Osteocyte (in vitro differentiated cells): Measurements from ENCODE around the gene JAK1. TPM values are rescaled to one million over a fixed set of nuclear protein-coding genes. Genes with fewer than 3 reads are reported as not detected.

Experiments
- DNase-seq: peaks from one replicate; pipeline ENCODE4 v3.0.0; 2021; ENCODE audit warnings: mixed read lengths; ENCODE audit not compliant: unreplicated experiment; ENCODE audit errors: extremely low spot score
- H3K27ac Mint-ChIP-seq: one replicate; pipeline ENCODE4 v1.8.0; 2021; ENCODE audit warnings: mild to moderate bottlenecking, mixed read lengths; ENCODE audit not compliant: unreplicated experiment
- H3K27me3 Mint-ChIP-seq: one replicate; pipeline ENCODE4 v1.8.0; 2021; ENCODE audit warnings: mixed read lengths; ENCODE audit not compliant: unreplicated experiment
- H3K36me3 Mint-ChIP-seq: one replicate; pipeline ENCODE4 v1.8.0; 2021; ENCODE audit warnings: mixed read lengths; ENCODE audit not compliant: unreplicated experiment
- H3K4me1 Mint-ChIP-seq: one replicate; pipeline ENCODE4 v1.8.0; 2021; ENCODE audit warnings: mixed read lengths; ENCODE audit not compliant: unreplicated experiment
- H3K4me3 Mint-ChIP-seq: one replicate; pipeline ENCODE4 v1.8.0; 2021; ENCODE audit warnings: mild to moderate bottlenecking, moderate library complexity, mixed read lengths; ENCODE audit not compliant: unreplicated experiment
- H3K9me3 Mint-ChIP-seq: one replicate; pipeline ENCODE4 v1.8.0; 2021; ENCODE audit warnings: mixed read lengths; ENCODE audit not compliant: unreplicated experiment
- CTCF ChIP-seq: fragments of 200-600 bp; sonication (generic); IDR thresholded peaks from 2 replicates; pipeline ENCODE4 v1.5.0; 2021; ENCODE audit warnings: antibody characterized with exemption, mild to moderate bottlenecking, moderate library complexity
- total RNA-seq: library from RNA; stranded (reverse); gene quantifications from 2 replicates; pipeline ENCODE4 v1.2.1, GENCODE V29; 2021

The JAK1 gene
- total RNA-seq, 1 donor from 2014 or later, result 103 TPM

- no peak for DNase-seq
- Mint-ChIP-seq H3K27ac (no peak overlapping the region), H3K4me1 (peaks cover 2% of the 10 kb centered on the region), H3K27me3 (no peaks in the 10 kb centered on the region), H3K9me3 (no peaks in the 10 kb centered on the region), H3K4me3 (no peak overlapping the region), H3K36me3 (peaks cover 38% of the 10 kb centered on the region)
- TF ChIP-seq CTCF, result no peak
Observed at GRCh38 chr1:64848136-64848535, 118.2 kb downstream of the JAK1 start.

GRCh38 chr1:64847666-64848065, 118.7 kb downstream of the JAK1 start:
- peak; percentile 63 for DNase-seq
- no peak overlapping the region for H3K4me3 Mint-ChIP-seq
- H3K27ac Mint-ChIP-seq, result no peak overlapping the region
- peaks cover 36% of the 10 kb centered on the region for H3K36me3 Mint-ChIP-seq
- no peaks in the 10 kb centered on the region for H3K27me3 Mint-ChIP-seq
- no peaks in the 10 kb centered on the region for H3K9me3 Mint-ChIP-seq
- TF ChIP-seq CTCF, result no peak
- H3K4me1 Mint-ChIP-seq, result peaks cover 7% of the 10 kb centered on the region

- H3K9me3 Mint-ChIP-seq, result no peaks in the 10 kb centered on the region
- no peaks in the 10 kb centered on the region for H3K27me3 Mint-ChIP-seq
- H3K27ac Mint-ChIP-seq, result no peak overlapping the region
- H3K4me3 Mint-ChIP-seq, result no peak overlapping the region
- H3K4me1 Mint-ChIP-seq, result peaks cover 13% of the 10 kb centered on the region
- DNase-seq, result peak; percentile 64
- TF ChIP-seq CTCF, result no peak
- H3K36me3 Mint-ChIP-seq, result peaks cover 32% of the 10 kb centered on the region
Observed at GRCh38 chr1:64846573-64847430, 119.5 kb downstream of the JAK1 start.

- TF ChIP-seq CTCF, result no peak
- DNase-seq, result no peak
Observed at GRCh38 chr1:64845831-64846425, 120.4 kb downstream of the JAK1 start.

GRCh38 chr1:64844609-64845008, 121.7 kb downstream of the JAK1 start:
- Mint-ChIP-seq H3K27me3 (no peaks in the 10 kb centered on the region), H3K36me3 (peaks cover 36% of the 10 kb centered on the region), H3K9me3 (no peaks in the 10 kb centered on the region), H3K4me1 (peaks cover 16% of the 10 kb centered on the region), H3K4me3 (no peak overlapping the region), H3K27ac (no peak overlapping the region)
- DNase-seq, result no peak
- TF ChIP-seq CTCF, result no peak

More at GRCh38 chr1:64845831-64846425, 120.4 kb downstream of the JAK1 start:
- Mint-ChIP-seq H3K9me3 (no peaks in the 10 kb centered on the region), H3K4me1 (peaks cover 16% of the 10 kb centered on the region), H3K27me3 (no peaks in the 10 kb centered on the region), H3K4me3 (no peak overlapping the region), H3K27ac (no peak overlapping the region), H3K36me3 (peaks cover 41% of the 10 kb centered on the region)
